Gastroesophageal sphincter (tissue), 3 donors: ENCODE data around the gene WDR82.

Source experiments
- CTCF ChIP-seq, 4 experiments: fragments of 200-600 bp in 2 of 4; fragments of 450-650 bp in 2 of 4; sonication (generic) in 1 of 4; IDR thresholded peaks; one replicate each; pipeline ENCODE4 v1.5.1; 2017 to 2019; ENCODE audit warnings: antibody characterized with exemption in 4 of 4, mild to moderate bottlenecking in 2 of 4, moderate library complexity in 2 of 4
- POLR2AphosphoS5 ChIP-seq: sonication (generic); formaldehyde crosslinking; IDR thresholded peaks from one replicate; pipeline ENCODE4 v1.6.1; 2017; ENCODE audit warnings: antibody characterized with exemption

- TF ChIP-seq POLR2AphosphoS5 (no peak), CTCF (IDR thresholded peaks at IDR 0.05) (no peak)
These were observed 36.4 kb downstream of the WDR82 start for GRCh38 chr3:52242039-52242438.
